Mucosa of stomach (tissue), 1 donor: ENCODE results near the gene GFOD1.

Experiments
- H3K27me3 ChIP-seq: one replicate; pipeline ENCODE4 v1.7.0; 2013; ENCODE audit warnings: mild to moderate bottlenecking, low read length; ENCODE audit not compliant: control insufficient read depth, insufficient read depth
- H3K36me3 ChIP-seq: one replicate; pipeline ENCODE4 v1.7.0; 2013; ENCODE audit warnings: low read length; ENCODE audit not compliant: control insufficient read depth, insufficient read depth
- H3K4me1 ChIP-seq: one replicate; pipeline ENCODE4 v1.7.0; 2013; ENCODE audit warnings: mild to moderate bottlenecking, low read length; ENCODE audit not compliant: control insufficient read depth, insufficient read depth
- H3K4me3 ChIP-seq: one replicate; pipeline ENCODE4 v1.7.0; 2013; ENCODE audit warnings: low read length
- H3K9ac ChIP-seq: one replicate; pipeline ENCODE4 v1.7.0; 2013; ENCODE audit warnings: mild to moderate bottlenecking, low read length, moderate library complexity
- H3K9me3 ChIP-seq: one replicate; pipeline ENCODE4 v1.7.0; 2013; ENCODE audit warnings: mild to moderate bottlenecking, low read length, moderate library complexity; ENCODE audit not compliant: control insufficient read depth
- donor health status: Pancreatic carcinoma.

GFOD1 gene, protein sequence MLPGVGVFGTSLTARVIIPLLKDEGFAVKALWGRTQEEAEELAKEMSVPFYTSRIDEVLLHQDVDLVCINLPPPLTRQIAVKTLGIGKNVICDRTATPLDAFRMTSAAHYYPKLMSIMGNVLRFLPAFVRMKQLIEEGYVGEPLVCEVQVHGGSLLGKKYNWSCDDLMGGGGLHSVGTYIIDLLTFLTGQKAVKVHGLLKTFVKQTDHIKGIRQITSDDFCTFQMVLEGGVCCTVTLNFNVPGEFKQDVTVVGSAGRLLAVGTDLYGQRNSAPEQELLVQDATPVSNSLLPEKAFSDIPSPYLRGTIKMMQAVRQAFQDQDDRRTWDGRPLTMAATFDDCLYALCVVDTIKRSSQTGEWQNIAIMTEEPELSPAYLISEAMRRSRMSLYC

DNA sequence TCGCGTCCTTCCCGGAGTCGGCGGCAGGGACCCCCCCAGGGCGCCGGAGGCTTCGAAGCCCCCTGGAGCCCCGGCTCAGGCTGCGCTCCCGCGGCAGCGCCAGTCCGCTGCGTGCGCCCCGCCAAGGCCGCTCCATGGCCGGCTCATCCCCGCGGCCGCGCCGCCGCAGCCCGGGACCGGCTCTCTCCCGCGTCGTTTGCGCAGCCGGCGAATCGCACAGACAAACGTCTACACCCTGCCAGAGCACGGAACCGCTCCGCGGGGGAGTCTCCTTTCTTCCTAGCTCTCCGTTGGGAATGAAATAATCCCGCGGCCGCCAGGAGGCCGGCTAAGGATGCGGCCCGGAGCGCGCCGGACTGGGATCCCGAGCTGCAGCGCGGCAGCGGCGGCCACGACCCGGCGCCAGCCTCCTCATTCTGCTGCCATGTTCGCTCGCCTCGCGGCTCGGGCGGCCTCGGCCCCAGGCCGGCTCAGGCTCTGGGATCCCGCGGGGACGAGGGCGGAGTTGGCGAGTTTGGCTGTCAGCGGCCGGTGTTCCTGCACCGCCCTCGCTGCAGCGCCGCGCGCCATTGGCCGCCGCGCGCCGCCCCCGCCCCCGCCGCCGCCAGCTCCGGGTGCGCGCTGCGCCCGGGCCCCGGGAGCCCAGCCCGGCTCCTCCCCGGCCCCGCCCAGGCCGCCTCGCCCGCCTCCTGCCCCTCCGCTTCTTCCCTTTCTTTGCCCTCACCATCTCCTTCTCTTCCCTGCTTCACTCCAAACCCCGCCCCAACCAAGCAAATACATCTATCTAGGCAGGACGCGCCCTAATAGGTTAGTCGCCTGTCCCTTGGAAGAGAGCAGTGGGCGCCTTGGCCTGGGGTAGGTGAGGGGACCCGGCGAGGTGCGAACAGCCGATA lies at the start of gene GFOD1:
Gene GFOD1 (minus strand): TSS at position 479 of the 893 bp plus-strand sequence. CDS start 710 bp downstream, outside the sequence.
- Histone ChIP-seq H3K36me3 (no peaks in the 10 kb centered on the region), H3K4me1 (peaks cover 26% of the 10 kb centered on the region), H3K9ac (peak within 1 kb of the TSS; percentile 57), H3K4me3 (peak within 1 kb of the TSS; percentile 63), H3K27me3 (peaks cover 6% of the 10 kb centered on the region), H3K9me3 (no peaks in the 10 kb centered on the region)

DNA sequence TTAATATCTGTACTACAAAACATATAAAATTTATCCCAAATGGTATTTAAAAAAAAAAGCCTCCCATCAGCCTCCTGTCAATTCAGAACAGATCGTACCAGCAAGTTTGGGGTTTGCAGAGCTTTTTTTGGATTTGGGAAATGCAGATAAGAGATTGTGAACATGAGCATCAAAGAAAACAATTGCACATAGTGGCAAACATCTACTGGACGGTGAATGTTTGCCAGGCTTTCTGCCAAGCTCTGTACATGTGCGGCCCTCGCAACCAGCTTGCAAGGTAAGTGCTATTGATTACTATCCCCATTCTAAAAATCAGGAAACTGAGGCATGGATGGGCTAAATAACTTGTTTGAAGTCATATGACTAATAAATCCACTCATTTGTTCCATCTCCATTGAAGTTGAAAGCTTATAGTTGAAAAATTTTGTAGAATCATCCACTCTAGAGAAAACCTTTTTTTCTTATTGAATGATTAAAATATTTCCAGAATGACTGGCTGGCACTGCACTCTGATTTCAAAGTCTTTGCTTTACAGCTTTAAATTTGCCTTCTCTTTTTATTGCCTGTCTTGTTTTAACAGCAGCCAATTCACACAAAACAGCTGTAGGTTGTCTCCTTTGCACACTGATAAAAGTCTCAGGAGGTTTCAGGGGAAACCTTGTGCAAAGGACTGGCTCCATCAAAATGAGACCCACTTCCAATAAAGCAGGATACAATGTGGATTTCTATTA lies 49.6 kb upstream of the GFOD1 start:
- Histone ChIP-seq H3K36me3 (no peaks in the 10 kb centered on the region), H3K4me1 (no peaks in the 10 kb centered on the region), H3K9ac (no peak overlapping the region), H3K9me3 (no peaks in the 10 kb centered on the region), H3K27me3 (no peaks in the 10 kb centered on the region), H3K4me3 (no peak overlapping the region)

DNA sequence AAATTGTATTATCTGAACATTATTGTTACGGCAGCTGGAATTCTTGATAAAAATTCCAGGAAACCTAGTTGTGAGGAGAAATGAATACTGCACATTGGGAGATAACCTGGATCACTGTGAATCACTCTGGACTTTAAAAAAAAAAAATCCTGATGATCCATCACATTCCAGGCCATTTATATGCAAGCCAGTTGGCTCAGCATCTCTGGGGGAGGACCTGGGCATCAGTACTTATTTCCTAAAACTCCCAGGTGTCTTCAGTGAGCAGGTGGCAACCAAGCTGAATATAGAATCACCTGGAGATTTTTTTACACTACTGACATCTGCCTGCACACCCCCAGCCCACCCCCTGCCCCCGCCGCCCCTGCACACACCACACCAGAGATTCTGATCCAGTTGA lies 47.9 kb upstream of the GFOD1 start:
- no peaks in the 10 kb centered on the region for H3K27me3 ChIP-seq
- no peaks in the 10 kb centered on the region for H3K4me1 ChIP-seq
- no peak overlapping the region for H3K4me3 ChIP-seq
- no peaks in the 10 kb centered on the region for H3K36me3 ChIP-seq
- no peak overlapping the region for H3K9ac ChIP-seq
- no peaks in the 10 kb centered on the region for H3K9me3 ChIP-seq

DNA sequence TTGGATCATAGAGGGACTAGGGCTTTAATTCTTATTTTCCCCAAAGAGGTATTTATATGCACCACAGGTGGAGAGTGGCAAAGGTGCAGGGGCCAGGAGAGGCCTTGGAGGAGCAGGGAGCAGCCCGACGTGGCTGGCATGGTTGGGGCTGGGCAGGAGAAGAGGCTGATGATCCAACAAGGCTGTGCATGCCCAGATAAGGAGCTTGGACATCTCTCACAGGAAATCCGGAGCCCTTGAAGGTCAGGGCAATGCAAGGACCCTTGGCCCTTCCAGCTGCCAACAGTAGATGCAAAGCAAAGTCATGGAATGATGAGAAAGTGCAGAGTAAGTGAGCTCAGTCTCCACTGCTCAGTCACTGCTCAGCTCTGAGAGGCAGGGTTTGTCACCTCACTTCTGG lies 47.1 kb upstream of the GFOD1 start:
- H3K36me3 ChIP-seq = no peaks in the 10 kb centered on the region
- H3K9ac ChIP-seq = no peak overlapping the region
- no peaks in the 10 kb centered on the region for H3K27me3 ChIP-seq
- H3K4me3 ChIP-seq = no peak overlapping the region
- no peaks in the 10 kb centered on the region for H3K9me3 ChIP-seq
- no peaks in the 10 kb centered on the region for H3K4me1 ChIP-seq

DNA sequence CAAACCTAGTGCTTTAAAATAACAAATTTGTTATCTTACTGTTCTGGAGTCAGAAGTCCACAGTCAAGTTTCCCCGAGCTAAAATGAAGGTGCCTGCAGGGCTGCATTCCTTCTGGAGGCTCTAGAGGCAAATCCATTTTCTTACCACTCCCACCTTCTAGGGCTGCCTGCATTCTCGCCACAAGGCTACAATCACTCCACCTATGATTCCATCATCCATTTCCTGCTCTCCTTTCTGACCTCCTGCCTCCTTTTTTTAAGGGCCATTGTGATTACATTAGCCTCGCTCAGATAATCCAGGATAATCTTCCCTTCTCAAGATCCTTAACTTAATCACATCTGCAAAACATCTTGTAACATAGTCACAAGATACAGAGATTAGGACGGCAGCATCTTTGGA lies 44.6 kb upstream of the GFOD1 start:
- Histone ChIP-seq H3K4me1 (no peaks in the 10 kb centered on the region), H3K9me3 (no peaks in the 10 kb centered on the region), H3K4me3 (no peak overlapping the region), H3K36me3 (no peaks in the 10 kb centered on the region), H3K27me3 (no peaks in the 10 kb centered on the region), H3K9ac (no peak overlapping the region)

DNA sequence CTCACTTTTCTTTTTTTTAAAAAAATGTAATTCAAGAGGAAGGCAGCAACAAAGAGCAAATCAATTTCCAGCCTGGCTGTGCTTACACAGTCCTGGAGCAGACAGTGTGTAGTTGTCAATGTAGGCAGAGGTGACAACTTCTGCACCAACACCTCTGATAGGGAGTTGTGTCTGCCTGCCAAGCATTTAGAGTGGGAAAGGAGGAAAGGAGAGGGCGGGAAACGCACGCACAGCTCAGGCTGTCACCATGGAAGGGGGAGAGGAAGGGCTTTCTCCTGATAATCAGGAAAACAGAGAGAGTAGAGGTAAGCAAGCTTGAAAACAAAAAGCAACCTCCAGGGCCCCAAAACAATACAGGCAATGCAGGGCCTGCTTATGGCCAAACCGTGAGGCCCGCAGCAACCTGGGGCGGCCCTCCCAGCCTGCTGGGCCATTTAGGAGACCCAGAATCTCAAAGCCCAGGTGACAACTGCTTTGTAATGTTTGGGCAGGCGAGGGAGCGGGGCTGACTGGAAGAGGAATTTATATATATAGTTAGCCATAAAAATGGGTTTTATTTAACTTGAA lies 41.5 kb upstream of the GFOD1 start:
- no peak overlapping the region for H3K4me3 ChIP-seq
- no peaks in the 10 kb centered on the region for H3K9me3 ChIP-seq
- no peaks in the 10 kb centered on the region for H3K27me3 ChIP-seq
- no peaks in the 10 kb centered on the region for H3K36me3 ChIP-seq
- H3K4me1 ChIP-seq = no peaks in the 10 kb centered on the region
- no peak overlapping the region for H3K9ac ChIP-seq

DNA sequence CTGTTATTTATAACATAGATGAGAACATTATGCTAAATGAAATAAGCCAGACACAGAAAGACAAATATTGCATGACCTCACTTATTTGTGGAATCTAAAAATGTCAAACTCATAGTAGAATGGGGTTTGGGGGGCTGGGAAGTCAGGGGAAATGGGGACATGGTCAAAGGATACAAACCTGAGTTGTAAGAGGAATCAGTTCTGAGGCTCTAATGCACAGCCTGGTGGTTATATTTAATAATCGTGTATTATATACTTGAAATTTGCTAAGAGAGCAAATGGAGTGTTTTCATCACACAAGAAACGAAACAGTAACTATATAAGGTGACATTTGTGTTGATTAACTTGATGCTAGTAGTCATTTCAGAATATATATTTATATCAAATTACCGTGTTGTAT lies 40.8 kb upstream of the GFOD1 start:
- Histone ChIP-seq H3K36me3 (no peaks in the 10 kb centered on the region), H3K4me1 (no peaks in the 10 kb centered on the region), H3K4me3 (no peak overlapping the region), H3K9ac (no peak overlapping the region), H3K9me3 (no peaks in the 10 kb centered on the region), H3K27me3 (no peaks in the 10 kb centered on the region)

DNA sequence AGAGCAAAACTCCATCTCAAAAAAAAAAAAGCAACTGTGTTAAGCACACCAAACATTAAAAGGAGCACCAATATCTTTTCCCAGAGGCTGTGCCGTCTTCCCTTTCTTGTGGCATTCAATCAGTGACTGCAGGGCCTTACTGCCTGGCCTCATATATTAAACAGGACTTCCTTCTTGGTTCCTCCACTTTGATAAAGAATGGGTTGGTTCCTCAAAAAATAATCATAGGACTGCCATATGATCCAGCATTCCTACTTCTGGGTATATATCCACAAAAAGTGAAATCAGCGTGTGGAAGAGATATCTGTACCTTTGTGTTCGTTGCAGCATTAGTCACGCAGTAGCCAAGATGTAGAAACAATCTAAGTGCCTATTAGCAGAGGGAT lies 40.3 kb upstream of the GFOD1 start:
- H3K4me3 ChIP-seq = no peak overlapping the region
- no peak overlapping the region for H3K9ac ChIP-seq
- no peaks in the 10 kb centered on the region for H3K9me3 ChIP-seq
- H3K36me3 ChIP-seq = no peaks in the 10 kb centered on the region
- H3K27me3 ChIP-seq = no peaks in the 10 kb centered on the region
- no peaks in the 10 kb centered on the region for H3K4me1 ChIP-seq

DNA sequence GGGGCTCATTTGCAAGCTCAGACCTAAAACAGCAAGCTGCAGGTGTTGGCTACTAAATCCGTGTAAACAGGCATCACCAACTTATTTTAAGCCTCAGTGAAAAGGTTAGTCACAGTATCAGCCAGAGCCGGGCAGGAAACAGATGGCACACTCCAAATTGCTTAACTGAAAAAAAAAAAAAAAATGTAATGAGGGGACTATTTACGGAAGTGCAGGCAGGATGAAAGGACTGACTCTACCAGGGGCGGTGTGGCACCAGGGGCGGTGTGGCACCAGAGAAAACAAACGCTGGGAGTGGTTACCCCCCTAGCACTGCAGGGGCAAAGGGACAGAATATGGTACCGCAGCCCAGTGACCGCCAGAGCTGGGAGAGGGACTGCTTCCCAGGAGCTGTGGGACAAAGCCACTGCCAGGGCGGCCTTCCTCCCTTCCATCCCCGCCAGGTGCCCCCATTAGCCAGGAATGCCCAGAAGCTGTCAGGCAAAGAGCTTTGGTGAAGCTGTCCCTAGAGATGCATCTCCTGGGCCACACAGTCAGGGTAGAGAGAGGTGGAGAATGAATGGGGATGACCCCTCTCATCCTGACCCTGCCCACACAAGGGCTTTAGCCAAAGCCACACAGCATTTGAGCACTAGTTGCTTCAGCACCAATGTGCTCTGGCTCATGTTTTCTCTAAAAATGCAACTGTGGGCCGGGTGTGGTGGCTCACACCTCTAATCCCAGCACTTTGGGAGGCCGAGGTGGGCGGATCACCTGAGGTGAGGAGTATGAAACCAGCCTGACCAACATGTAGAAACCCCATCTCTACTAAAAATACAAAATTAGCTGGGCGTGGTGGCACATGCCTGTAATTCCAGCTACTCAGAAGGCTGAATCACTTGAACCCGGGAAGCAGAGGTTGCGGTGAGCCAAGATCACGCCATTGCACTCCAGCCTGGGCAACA lies 39.6 kb upstream of the GFOD1 start:
- Histone ChIP-seq H3K9me3 (no peaks in the 10 kb centered on the region), H3K27me3 (no peaks in the 10 kb centered on the region), H3K4me3 (no peak overlapping the region), H3K9ac (no peak overlapping the region), H3K36me3 (no peaks in the 10 kb centered on the region), H3K4me1 (no peaks in the 10 kb centered on the region)

DNA sequence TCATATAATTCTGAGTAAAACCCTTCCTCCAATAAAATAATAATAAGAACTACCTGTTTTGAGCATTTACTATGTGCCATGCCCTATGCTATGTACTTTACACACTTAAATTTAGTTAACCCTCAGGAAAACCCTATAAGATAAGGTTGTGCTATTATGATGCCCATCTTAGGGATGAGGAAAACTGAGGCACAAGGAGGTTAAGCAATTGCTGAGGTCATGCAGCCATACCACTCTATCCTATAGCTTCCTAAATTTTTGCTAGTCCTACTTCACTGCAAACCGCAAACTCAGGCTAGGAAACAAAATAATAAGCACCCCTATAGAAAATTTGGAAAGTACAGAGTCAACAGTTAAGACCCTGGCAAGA lies 38.9 kb upstream of the GFOD1 start:
- H3K36me3 ChIP-seq = no peaks in the 10 kb centered on the region
- H3K4me1 ChIP-seq = no peaks in the 10 kb centered on the region
- no peak overlapping the region for H3K4me3 ChIP-seq
- H3K9ac ChIP-seq = no peak overlapping the region
- H3K9me3 ChIP-seq = no peaks in the 10 kb centered on the region
- H3K27me3 ChIP-seq = no peaks in the 10 kb centered on the region
